NCI-H748 (cell line): ENCODE data around the gene DBX1.
A peak's percentile ranks its signal among the peaks of the same experiment; 100 is the strongest.
"Not testable (repeated sequence)": the region's sequence is repeated elsewhere in the genome, so short reads cannot be mapped to it uniquely, and the experiment has no call there.

Experiments
- DNase-seq: peaks from one replicate; lab custom pipeline; 2025; ENCODE audit not compliant: unreplicated experiment; lab: John Stamatoyannopoulos, UW

Gene DBX1, protein sequence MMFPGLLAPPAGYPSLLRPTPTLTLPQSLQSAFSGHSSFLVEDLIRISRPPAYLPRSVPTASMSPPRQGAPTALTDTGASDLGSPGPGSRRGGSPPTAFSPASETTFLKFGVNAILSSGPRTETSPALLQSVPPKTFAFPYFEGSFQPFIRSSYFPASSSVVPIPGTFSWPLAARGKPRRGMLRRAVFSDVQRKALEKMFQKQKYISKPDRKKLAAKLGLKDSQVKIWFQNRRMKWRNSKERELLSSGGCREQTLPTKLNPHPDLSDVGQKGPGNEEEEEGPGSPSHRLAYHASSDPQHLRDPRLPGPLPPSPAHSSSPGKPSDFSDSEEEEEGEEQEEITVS

DNA sequence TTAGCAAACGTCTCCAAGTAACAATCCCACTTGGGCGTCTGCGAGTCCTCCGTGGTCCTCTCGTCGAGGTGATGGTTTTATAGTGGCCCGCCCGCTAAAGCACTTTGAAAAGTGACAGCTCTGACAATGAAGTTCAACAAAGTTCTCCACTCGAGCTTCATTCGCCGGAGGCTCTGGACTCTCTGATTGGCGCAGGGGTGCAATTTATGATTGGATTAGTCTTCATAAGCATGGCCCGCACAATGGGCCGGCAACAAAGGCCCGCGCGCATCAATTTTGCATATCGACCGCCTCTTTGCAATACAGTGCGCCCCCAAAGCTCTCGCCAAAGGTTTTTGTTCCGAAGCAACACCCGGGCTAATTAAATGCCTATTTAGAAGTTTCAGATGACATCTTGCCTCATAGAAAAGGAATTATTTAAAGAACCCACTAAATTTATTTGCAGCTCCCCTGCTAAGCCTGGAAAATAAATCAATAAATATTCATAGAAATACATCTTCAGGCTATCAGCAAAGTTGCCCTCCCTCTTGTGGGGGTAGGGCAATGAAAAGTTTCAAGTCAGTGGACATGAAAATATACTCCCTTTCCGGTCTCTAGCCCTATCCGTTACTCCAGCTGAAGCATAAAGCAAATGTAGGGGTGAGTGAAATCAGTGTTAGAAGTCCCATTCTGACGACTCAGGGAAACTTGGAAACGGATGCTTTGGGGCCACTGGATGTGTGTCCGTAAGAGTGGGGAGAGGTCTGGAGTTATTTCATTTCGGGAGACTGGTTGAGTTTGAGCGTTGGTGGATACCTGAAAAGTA, at the start of gene DBX1:
TSS of gene DBX1 (minus strand) at position 51 of the 805 bp plus-strand sequence. CDS start 151 bp downstream, outside the sequence.
- peak; percentile 53 for DNase-seq

DNA sequence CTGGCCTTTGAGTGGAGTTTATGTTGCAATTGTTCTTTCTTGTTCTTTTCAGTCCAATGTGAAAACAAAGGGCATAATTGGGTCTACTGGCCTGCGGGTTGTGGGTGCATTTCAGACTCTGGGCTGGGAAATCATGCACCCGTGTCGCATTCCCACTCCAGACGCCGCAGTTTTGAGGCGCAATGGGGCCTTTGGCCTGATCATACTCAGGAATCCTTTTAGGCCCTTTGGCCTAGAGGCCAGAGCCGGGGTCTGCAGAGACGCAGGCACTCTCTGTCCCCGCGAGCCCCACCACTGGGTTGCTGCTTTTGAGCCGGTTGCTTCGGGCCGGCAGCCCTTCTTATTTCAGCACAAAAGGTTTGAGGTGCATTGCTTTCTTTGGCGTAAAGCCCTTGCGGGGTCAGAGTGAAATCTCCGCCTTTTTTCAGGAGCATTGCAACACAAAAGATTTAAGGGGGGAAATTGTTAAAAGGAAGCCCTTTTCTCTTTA, 48.4 kb upstream of the DBX1 start:
- no peak for DNase-seq

DNA sequence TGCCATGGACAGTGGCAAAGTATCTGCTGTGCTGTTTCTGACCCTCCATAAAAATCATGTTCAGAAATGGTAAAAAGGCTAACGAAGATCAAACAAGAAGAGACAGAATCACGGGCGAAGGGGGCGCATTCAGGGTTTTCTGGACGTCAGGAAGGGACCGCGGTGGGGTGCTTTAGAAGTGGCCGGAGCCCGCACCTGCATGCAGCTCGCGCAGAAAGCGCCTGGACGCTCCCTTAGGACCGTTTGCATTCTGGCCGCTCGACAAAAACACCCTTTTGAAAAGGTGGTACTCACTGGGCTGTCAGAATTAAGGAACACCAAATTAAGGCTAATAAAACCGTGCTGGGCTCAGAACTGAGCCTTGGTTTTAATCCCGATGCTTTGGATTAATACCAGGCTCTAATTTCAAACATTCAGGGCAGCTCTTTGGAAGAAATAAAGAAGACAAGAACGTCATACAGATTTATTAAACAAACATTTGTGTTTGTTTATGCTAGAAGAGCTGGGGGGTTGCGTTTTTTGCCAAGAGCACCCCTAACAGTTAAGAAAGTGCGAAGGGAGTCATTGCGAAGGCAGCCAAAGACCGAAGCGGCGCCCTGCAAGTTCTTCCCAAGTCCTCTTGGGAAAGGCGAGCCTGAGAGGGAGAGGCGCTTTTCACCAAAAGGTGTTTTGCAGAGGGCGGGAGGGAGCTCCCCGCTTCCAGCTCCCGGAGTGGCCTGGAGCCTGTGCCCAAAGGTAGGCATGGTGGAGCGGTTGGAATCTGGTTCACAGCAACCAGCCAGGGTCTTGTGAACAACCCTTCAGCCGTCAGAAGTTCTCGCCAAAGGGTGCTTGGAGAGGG, 47.7 kb upstream of the DBX1 start:
- DNase-seq = peak; percentile 8

DNA sequence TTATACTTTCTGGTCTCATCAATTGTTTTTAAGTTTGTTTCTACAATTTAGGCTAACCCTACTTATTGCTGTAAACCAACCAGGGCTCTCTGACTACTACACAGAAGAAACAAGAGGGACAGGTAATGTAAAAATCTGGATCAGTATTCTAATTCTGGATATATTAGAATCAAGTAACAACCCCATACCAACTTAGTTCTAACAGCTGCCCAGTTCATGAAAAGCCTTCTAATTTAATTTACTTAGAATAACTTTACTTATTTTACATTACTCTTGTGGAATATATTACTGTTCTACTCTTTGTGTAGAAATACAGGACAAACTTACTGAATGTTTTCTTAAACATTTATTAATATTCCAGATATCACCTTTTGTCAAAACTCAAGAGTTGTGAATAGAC, 45.5 kb upstream of the DBX1 start:
- no peak for DNase-seq

DNA sequence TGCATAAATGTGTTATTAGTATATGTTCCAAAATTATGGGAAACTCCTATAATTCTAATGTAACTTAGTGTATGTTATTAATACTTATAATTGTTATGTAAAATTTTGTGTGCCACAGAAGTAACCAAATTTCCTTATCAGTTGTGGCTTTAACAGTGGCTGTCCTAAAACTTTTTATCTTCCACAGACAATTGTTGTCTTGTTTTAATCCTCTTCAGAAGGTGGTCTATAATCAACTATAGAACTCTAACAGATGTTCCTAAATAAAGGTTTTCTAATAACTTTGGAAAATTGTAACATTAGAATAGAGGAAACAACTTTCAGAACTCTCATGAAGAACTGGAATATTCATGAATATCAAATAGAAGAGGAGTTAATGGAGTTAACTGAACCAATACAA, 44.4 kb upstream of the DBX1 start:
- DNase-seq = no peak

DNA sequence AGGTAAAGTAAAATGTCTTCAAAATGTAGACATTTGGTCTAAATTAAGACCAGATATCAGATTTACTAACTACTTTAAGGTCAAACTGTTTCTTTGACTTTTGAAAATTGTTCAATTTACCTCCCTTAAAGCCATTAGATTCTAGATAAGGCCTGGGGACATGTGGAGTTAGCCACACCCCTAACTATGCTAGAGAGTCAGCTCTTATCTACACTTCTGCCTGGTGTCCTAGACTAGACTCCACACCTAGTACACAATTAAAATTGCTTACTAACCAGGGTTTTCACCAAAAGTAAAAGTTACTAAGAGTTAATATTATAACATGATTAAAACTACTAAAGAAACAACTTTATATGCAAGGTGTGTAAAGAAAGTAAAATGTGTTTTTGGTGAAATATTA, 43.6 kb upstream of the DBX1 start:
- DNase-seq = no peak

DNA sequence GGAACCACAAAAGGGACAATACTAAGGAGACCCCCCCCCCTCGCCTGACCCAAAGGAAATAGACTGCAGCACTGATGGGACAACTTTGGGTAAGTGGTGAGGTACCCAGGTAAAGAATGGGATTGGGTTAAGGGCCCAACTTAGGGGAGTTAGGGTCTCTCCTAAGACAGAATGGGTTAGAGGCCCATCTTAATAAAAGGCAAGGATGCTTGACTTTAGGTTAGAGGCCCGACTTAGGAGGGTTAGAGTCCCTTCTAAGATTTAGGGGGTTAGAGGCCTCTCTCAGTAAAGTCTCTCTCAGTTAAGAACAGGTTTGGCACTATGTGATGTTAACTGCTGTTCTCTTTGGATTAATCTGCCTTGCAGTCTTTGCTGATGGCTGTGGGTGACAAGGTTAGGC, 41.0 kb upstream of the DBX1 start:
- no peak for DNase-seq

DNA sequence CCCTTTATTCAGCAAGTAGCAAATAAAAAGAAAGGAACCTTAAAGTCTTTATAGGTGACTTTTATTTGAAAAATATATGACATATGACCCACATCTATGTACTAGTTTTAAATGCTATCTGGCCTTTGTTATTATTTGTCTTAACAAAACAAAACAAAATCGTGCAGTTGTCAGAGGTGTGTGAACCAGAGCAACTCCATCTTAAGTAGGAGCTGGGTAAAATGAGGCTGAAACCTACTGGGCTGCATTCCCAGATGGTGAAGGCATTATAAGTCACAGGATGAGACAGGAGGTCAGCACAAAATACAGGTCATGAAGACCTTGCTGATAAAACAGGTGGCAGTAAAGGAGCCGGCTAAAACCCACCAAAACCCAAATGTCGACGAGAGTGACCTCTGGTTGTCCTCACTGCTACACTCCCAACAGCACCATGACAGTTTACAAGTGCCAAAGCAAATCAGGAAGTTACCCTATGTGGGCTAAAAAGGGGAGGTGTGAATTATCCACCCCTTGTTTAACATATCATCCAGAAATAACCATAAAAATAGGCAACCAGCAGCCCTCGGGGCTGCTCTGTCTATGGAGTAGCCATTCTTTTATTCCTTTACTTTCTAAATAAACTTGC, 40.2 kb upstream of the DBX1 start:
- DNase-seq = not testable (repeated sequence)

DNA sequence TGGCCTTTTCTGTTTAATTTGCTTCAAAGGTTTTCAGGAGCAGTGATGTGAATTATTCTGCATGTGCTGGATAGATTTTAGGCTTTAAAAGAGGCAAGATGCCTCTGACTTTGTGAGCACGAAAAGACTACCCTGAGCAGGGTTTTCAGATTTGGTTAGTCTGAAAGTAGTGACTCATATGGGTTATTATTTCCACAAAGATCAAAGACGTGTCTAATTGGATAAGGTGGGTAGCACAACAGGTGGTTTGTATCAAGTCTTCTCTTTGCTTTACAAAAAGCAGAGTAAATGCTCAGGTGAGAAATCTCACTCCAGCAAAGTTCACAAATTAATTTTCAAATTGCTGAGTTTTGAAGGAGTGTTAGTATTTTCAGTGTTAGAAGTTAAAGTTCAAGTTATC, 37.6 kb upstream of the DBX1 start:
- DNase-seq = no peak

DNA sequence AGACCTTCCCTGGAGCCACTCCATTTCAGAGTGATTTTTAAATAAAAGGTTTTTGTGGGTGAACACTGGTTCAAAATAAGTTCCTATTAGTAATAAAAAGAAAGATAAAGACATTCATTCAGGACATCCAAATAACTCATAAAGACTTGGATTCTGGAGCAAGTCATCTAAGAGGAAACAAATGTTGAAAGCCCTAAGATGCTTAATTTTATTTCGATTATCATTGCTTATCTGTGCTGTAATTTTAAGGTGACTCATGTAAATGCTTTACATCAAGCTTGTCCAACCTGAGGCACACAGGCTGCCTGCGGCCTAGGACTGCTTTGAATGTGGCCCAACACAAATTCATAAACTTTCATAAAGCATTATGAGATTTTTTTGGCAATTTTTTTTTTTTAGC, 34.2 kb upstream of the DBX1 start:
- DNase-seq = no peak

DNA sequence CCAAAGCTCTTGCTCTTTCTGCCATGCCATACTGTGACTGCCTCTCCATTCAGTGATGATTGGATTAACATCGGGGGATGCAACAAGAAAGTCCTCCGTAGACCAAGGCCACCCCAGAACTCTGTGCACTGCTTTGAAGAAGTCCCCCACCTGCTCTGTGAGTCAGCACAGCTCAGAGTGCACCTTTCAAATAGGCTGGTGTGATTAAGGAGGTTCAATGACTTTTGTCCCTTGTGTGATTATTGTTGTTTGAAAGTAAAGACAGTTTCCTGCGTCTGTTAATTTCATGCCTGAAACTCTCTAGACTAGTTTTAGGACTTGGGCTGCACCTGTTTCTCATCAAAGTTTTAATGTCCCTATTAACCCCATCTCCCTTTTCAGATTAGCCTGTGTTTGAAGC, 33.0 kb upstream of the DBX1 start:
- no peak for DNase-seq

DNA sequence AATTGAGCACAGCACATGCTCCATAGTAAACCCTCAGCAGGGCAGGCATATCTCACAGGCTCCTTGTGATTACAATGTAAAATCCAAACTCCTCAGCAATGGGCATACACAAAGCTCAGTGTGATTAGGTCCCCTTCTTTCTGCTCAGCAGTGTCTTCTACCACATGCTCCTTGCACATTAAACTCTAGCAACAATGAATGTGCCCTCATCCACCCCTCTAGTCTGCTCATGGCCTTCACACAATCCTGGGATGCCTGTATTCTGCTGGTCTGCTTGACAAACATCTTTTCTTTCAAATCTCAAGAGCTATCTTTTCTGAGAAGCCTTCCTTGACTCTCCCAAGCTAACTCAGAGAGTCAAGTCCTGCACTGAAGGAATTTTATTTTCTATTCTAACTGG, 32.4 kb upstream of the DBX1 start:
- no peak for DNase-seq

DNA sequence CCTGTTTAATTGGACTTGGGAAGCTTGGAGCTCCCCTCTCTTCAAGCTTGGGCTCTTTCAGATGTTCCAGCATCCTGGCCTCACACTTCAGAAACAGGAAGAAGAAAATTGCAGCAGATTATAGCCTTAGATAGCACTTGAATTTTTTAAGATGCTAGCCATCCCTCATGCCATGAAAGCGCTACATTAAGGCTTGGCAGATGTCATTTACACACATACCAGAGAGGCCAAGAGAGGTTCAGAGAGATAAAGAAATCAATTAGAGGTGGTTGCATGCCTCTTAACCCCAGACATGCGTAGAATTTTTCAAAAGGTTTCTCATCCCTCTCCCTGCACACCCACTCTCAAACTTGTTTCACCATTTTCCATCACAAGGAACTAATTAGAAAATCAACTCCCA, 31.9 kb upstream of the DBX1 start:
- no peak for DNase-seq

DNA sequence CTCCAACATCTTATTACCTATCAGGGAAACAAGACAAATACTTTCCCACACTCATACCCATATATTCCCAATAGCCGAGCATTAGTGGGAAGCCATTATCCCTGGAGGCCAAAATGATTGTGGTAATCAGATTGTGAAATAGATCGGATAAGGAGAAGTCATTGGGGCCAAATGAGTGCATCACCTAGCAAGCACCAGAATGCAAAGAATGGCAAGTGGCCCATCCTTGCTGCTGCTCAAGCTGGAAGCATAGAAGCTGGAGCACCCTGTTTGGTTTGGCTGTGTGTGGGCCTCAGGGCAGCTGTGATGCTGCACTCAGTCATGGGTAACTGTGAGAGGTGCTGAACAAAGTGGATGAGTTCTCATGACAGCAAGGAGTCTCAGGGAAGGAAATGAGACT, 18.7 kb upstream of the DBX1 start:
- no peak for DNase-seq

DNA sequence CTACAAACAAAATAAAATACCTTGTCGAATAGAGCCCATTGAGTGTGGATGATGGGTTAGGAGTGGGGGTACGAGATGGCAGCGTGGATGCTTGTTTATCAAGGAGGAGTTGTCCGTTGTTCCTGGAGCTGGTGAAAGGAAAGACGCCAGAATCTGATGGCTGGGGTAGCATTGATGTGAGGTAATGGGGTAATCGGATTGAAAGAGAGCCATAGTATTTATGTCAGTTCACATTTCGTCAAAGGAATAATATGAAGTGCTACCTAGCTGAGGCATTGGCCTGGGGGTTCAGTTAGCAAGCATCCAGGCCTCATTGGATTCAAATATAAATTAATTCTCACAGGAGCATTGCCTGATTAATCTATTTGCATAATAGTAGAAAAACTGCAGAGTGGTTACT, 16.9 kb upstream of the DBX1 start:
- DNase-seq = no peak

DNA sequence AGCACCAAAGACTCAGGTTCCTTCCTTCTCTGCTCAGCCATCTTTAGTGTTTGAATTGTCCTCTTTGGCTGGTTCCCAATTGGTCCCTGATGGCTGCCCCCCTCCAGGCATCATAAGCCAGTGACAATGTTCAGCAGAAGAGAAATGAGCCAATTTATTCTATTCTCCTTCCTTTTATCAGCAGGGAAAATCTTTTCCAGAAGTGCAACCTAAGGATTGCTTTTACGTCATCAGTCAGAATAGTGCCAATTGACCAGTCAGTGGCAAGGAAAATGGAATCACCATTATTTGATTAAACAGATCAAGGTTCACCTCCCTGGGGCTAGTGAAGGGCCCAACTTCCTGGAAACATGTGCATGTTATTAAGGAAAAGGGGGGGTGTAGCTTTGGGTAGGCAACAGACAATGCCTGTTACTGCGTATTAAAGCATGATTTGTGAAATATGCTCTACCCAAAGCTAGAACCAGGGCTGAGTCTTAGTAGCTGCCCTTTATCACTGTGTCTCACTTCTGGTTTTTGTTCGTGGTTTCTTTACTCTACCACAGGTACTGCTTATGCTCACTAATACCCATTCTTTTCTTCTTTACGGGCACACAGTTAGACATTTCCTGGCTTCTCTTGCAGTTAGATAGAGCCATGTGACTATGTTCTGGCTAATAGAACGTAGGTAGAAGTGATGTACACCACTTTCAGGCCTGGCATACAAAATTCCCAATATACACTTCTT, 12.6 kb upstream of the DBX1 start:
- no peak for DNase-seq

DNA sequence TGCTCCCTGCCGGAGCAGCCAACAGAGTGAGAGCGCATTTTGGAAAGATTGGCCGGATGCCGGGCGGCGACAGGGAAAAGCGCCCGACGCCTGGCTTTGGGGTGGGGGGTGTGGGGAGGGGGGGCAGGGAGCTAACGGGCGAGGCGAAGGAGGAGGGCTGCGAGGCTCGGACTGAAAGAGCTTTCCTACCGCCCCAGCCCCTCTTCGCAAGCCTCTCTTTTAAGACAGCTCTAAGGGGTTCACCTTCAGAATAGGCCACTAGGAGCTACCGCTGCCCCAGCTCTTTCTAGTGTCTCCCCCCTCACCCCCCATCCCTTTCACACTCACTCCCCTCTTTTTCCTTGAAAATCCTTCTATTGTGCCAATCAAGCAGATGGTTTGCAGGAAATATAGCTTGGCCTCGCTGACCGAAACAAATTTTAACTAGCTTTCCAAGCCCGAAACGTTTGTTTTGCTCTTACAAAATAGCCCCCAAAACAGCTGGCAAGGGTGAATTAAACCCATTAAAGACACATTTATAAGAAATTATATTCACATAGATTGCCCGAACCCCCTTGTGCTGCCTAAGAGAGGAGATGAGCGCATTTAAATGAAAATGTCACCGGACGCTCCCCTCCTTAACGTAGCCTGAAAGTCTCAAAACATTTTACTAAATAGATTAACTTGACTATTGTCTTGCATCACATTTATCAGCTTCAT, 3.7 kb upstream of the DBX1 start:
- DNase-seq = peak; percentile 41

DNA sequence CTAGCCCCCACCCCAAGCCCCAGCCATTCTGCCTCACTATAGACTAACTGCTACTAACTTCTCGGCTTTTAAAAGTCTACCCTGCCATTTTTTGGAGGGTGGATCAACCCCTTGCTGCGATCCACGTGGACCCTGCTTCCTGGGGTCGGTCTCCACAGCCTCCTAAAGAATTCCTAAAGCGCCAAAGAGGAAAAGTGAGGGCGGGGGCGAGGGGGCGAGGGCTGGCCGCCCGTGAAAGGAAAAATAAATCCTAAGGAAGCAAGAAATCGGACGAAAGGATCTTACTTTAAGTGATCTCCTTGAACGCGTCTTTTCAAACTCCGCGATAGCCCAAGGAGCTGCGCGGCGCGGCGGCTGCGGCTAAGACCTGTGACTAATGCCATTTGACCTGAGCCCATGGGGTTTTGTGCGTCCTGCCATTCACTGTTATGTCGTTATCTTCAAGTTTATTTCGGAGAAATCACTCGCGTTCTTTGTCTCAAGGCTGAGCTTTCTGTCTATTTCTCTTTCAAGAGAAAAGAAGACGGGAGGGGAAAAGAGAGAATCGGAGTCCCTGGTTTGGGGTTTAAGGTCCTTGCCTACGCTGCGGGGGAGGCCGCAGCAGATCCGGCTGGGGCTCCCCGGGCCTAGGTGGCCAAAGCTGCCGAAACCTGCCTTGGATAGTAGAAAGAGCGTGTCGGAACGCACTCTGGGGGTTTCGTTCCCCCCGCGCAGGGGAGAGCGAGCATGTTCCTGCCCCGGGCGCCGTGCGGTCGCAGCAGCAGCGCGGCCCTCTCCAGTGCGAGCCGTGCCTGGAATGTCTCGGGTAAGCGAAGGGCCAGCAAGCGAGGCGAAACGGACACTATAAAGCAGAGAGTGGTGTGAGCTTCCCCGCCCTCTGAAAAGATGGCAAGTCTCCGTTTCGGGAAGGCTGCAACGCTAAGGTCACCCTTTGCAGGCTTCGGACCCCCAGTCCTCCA, 2.8 kb upstream of the DBX1 start:
- peak; percentile 69 for DNase-seq
